Spleen (tissue), 11 donors: Measurements from ENCODE around the gene A3GALT2. TPM values are rescaled to one million over a fixed set of nuclear protein-coding genes. Genes with fewer than 3 reads are reported as not detected.
A peak's percentile ranks its signal among the peaks of the same experiment; 100 is the strongest.

Source experiments
- DNase-seq: peaks from one replicate; pipeline ENCODE4 v3.0.0-alpha.2; 2020
- H3K27ac ChIP-seq, 8 donors: fragments of 200-600 bp; sonication (generic) in 7 of 8; 1 replicate in 4 of 8; 2 replicates in 4 of 8; pipeline versions ENCODE4 v1.5.0 to v1.8.0; 2016 to 2021; ENCODE audit warnings: inconsistent platforms in 4 of 8, mild to moderate bottlenecking in 4 of 8, moderate library complexity in 1 of 8
- H3K27me3 ChIP-seq, 7 donors: fragments of 200-600 bp; sonication (generic) in 6 of 7; replicated peaks in 1 of 7; 1 replicate in 4 of 7; 2 replicates in 3 of 7; pipeline versions ENCODE4 v1.5.0 to v1.8.0; 2016 to 2021; ENCODE audit warnings: inconsistent platforms in 3 of 7, mild to moderate bottlenecking in 1 of 7
- H3K36me3 ChIP-seq, 6 donors: fragments of 200-600 bp; sonication (generic) in 5 of 6; 1 replicate in 4 of 6; 2 replicates in 2 of 6; pipeline versions ENCODE4 v1.5.0 to v1.8.0; 2016 to 2021; ENCODE audit warnings: inconsistent platforms in 2 of 6
- H3K4me1 ChIP-seq, 6 donors: fragments of 200-600 bp; sonication (generic) in 5 of 6; 1 replicate in 3 of 6; 2 replicates in 3 of 6; pipeline versions ENCODE4 v1.5.0 to v1.8.0; 2016 to 2021; ENCODE audit warnings: inconsistent platforms in 3 of 6
- H3K4me3 ChIP-seq, 8 donors: fragments of 200-600 bp; sonication (generic) in 7 of 8; 1 replicate in 4 of 8; 2 replicates in 4 of 8; pipeline versions ENCODE4 v1.5.0 to v1.8.0; 2016 to 2021; ENCODE audit warnings: inconsistent platforms in 4 of 8, mild to moderate bottlenecking in 4 of 8, moderate library complexity in 2 of 8
- H3K9me3 ChIP-seq, 8 donors: fragments of 200-600 bp; sonication (generic) in 7 of 8; 1 replicate in 4 of 8; 2 replicates in 4 of 8; pipeline versions ENCODE4 v1.5.0 to v1.8.0; 2016 to 2021; ENCODE audit warnings: inconsistent platforms in 4 of 8
- CTCF ChIP-seq, 11 experiments: fragments of 200-600 bp in 7 of 11; fragments of 450-650 bp in 4 of 11; sonication (generic) in 4 of 11; IDR thresholded peaks in 8 of 11; conservative IDR thresholded peaks in 3 of 11; 1 replicate in 7 of 11; 2 replicates in 4 of 11; pipeline versions ENCODE4 v1.4.0 to v1.8.0; 2016 to 2021; ENCODE audit warnings: antibody characterized with exemption in 11 of 11, inconsistent platforms in 4 of 11, mild to moderate bottlenecking in 1 of 11
- POLR2A ChIP-seq, 3 donors: fragments of 450-650 bp; IDR thresholded peaks; one replicate each; pipeline ENCODE4 v1.5.1; 2017; ENCODE audit warnings: antibody characterized with exemption in 3 of 3, mild to moderate bottlenecking in 1 of 3
- POLR2AphosphoS5 ChIP-seq, 3 donors: sonication (generic); formaldehyde crosslinking; IDR thresholded peaks; one replicate each; pipeline ENCODE4 v1.5.1; 2017; ENCODE audit warnings: antibody characterized with exemption in 3 of 3
- whole genome bisulfite sequencing, 5 donors: extraction: QIAGEN DNeasy Blood & Tissue Kit in 3 of 5; methylation state at CpG; one replicate each; pipeline versions ENCODE4 v1.1.5 to v1.1.7; 2013 to 2018; 5-methylcytosine and 5-hydroxymethylcytosine counted together
- intact Hi-C: fragments of 100-400 bp; cut with DNase I; formaldehyde crosslinking; loops from one replicate; pipeline ENCODE4 v1.15.0; 2023; ENCODE audit warnings: low total_unique reads
- polyA plus RNA-seq, 3 donors: library from polyadenylated mRNA; stranded (reverse); fragments of 200-250 nt; gene quantifications; one replicate each; pipeline ENCODE4 v1.2.1, GENCODE V29; 2013
- total RNA-seq, 7 donors: library from RNA; depleted of rRNA in 3 of 7; stranded (reverse); fragments of >200 nt in 3 of 7; fragmentation: NEBNext Ultra II Directional in 4 of 7; extraction: Animal tissue kit (Norgen Biotek cat#: 25700) in 4 of 7; gene quantifications; one replicate each; pipeline versions ENCODE4 v1.1.0 to v1.2.1, GENCODE V29; 2016 to 2021
- donor health status: healthy with polysubstance abuse.
- donor health status: DM: no; HTN: no; CAD: no; lungs with moderate emphysema.
- donor health status: DM: no; HTN: no; CAD: no.
- donor health status: Bipolar disorder and iron deficiency.
- donor health status: healthy.
- donor health status: DM: no; HTN: no; CAD: no.
- donor health status: DM: yes; HTN: yes; CAD: no.

Gene A3GALT2
- total and polyA plus RNA-seq, 10 donors: 0.10 to 1.6 (median 0.47) TPM; not detected in 7

GRCh38 chr1:33365560-33365997, 44.7 kb upstream of the A3GALT2 start:
- 76 to 85% (median 78%) methylated on average over 9 of the region's 9 CpGs for WGBS, 5 donors
- H3K36me3 ChIP-seq: peaks cover 0 to 51% (median 2%) of the 10 kb centered on the region in 6 donors

GRCh38 chr1:33364565-33364918, 43.6 kb upstream of the A3GALT2 start:
- peaks cover 8 to 58% (median 27%) of the 10 kb centered on the region in 6 donors for H3K4me1 ChIP-seq
- WGBS, 5 donors: 61 to 86% (median 74%) methylated on average over 2 of the region's 2 CpGs
- H3K36me3 ChIP-seq: peaks cover 0 to 41% (median 0%) of the 10 kb centered on the region in 6 donors
- intact Hi-C loops: loop anchor here (10.0 kb wide), 2 partner anchors 90 to 270 kb away; no protein-coding TSS in a partner anchor
- peaks cover 0 to 7% (median 0%) of the 10 kb centered on the region in 7 donors for H3K27me3 ChIP-seq
- TF ChIP-seq CTCF (IDR thresholded peaks at IDR 0.05 in 8 of 11, conservative IDR thresholded peaks at IDR 0.05 in 3 of 11): no peak
- no peak for TF ChIP-seq POLR2A (IDR thresholded peaks at IDR 0.05)
- no peak overlapping the region for H3K4me3 ChIP-seq
- peak overlapping the region in 5 of 8 donors; percentile 40 to 70 (median 60) for H3K27ac ChIP-seq
- no peaks in the 10 kb centered on the region for H3K9me3 ChIP-seq
- no peak for DNase-seq

More at GRCh38 chr1:33365560-33365997, 44.7 kb upstream of the A3GALT2 start:
- no peak for DNase-seq
- Histone ChIP-seq H3K27me3 (peaks cover 0 to 7% (median 0%) of the 10 kb centered on the region in 7 donors), H3K9me3 (no peaks in the 10 kb centered on the region), H3K4me1 (peaks cover 8 to 58% (median 27%) of the 10 kb centered on the region in 6 donors), H3K4me3 (no peak overlapping the region), H3K27ac (peak overlapping the region in 6 of 8 donors; percentile 12 to 70 (median 58))
- peak in 2 of 3 donors; percentile 46 to 47 for TF ChIP-seq POLR2AphosphoS5 (IDR thresholded peaks at IDR 0.05)
- no peak for TF ChIP-seq CTCF (IDR thresholded peaks at IDR 0.05 in 8 of 11, conservative IDR thresholded peaks at IDR 0.05 in 3 of 11)
- TF ChIP-seq POLR2A (IDR thresholded peaks at IDR 0.05): no peak
- intact Hi-C loops: loop anchor here (5.0 to 10.0 kb wide), 3 partner anchors 68 to 271 kb away; no protein-coding TSS in a partner anchor

- TF ChIP-seq CTCF (IDR thresholded peaks at IDR 0.05 in 8 of 11, conservative IDR thresholded peaks at IDR 0.05 in 3 of 11): no peak
- no peak for TF ChIP-seq POLR2AphosphoS5 (IDR thresholded peaks at IDR 0.05)
- no peak for TF ChIP-seq POLR2A (IDR thresholded peaks at IDR 0.05)
- Histone ChIP-seq H3K4me1 (peaks cover 8 to 58% (median 27%) of the 10 kb centered on the region in 6 donors), H3K36me3 (peaks cover 0 to 30% (median 0%) of the 10 kb centered on the region in 6 donors), H3K27me3 (peaks cover 0 to 7% (median 0%) of the 10 kb centered on the region in 7 donors), H3K4me3 (no peak overlapping the region), H3K27ac (peak overlapping the region in 3 of 8 donors; percentile 55 to 70 (median 63)), H3K9me3 (no peaks in the 10 kb centered on the region)
- DNase-seq: no peak
- 74 to 94% (median 82%) methylated on average over 4 to 5 of the region's 5 CpGs for WGBS, 5 donors
- intact Hi-C loops: loop anchor here (10.0 kb wide), 2 partner anchors 91 to 269 kb away; no protein-coding TSS in a partner anchor
These were observed 42.6 kb upstream of the A3GALT2 start for GRCh38 chr1:33363470-33363861.

- intact Hi-C loops: loop anchor here (10.0 kb wide), 2 partner anchors 92 to 268 kb away; no protein-coding TSS in a partner anchor
- no peak for TF ChIP-seq POLR2AphosphoS5 (IDR thresholded peaks at IDR 0.05)
- peak overlapping the region in 3 of 8 donors; percentile 55 to 70 (median 63) for H3K27ac ChIP-seq
These were observed 42.1 kb upstream of the A3GALT2 start for GRCh38 chr1:33363021-33363420.

More at GRCh38 chr1:33363021-33363420, 42.1 kb upstream of the A3GALT2 start:
- 78 to 92% (median 82%) methylated on average over 5 of the region's 5 CpGs for WGBS, 5 donors
- peaks cover 0 to 26% (median 0%) of the 10 kb centered on the region in 6 donors for H3K36me3 ChIP-seq
- H3K4me3 ChIP-seq: no peak overlapping the region
- no peaks in the 10 kb centered on the region for H3K9me3 ChIP-seq
- no peak for DNase-seq
- H3K4me1 ChIP-seq: peaks cover 8 to 56% (median 24%) of the 10 kb centered on the region in 6 donors
- H3K27me3 ChIP-seq: peaks cover 0 to 7% (median 0%) of the 10 kb centered on the region in 7 donors
